Neural cell (in vitro differentiated cells): ENCODE data around the gene ZSCAN16. TPM values are rescaled to one million over a fixed set of nuclear protein-coding genes. Genes with fewer than 3 reads are reported as not detected.

Source experiments
- H2AFZ ChIP-seq: fragments of 200-600, 300-800 bp; sonication (generic), shearing (Covaris generic); 2 replicates; pipeline ENCODE4 v1.6.0; 2014; ENCODE audit warnings: low read depth, mild to moderate bottlenecking, antibody characterized with exemption, low read length, moderate library complexity
- H3F3A ChIP-seq: fragments of 200-600 bp; shearing (Covaris generic); 2 replicates; pipeline ENCODE4 v1.6.1; 2016; ENCODE audit warnings: mild to moderate bottlenecking, moderate library complexity, mixed read lengths, antibody characterized with exemption, low read length; ENCODE audit not compliant: insufficient read depth, poor library complexity, severe bottlenecking
- H3K27ac ChIP-seq: fragments of 200-600, 300-800 bp; sonication (generic), shearing (Covaris generic); 2 replicates; pipeline ENCODE4 v1.5.1; 2014; ENCODE audit warnings: mild to moderate bottlenecking, low read length, moderate library complexity
- H3K27me3 ChIP-seq: fragments of 300-800, 200-600 bp; sonication (generic), shearing (Covaris generic); 2 replicates; pipeline ENCODE4 v1.6.0; 2014; ENCODE audit warnings: mild to moderate bottlenecking, low read depth, low read length, moderate library complexity; ENCODE audit not compliant: insufficient read depth
- H3K36me3 ChIP-seq: fragments of 300-800, 200-600 bp; sonication (generic), shearing (Covaris generic); 2 replicates; pipeline ENCODE4 v1.5.1; 2014; ENCODE audit warnings: mild to moderate bottlenecking, antibody characterized with exemption, low read length, moderate library complexity; ENCODE audit not compliant: insufficient read depth
- H3K4me2 ChIP-seq: fragments of 300-800, 200-600 bp; sonication (generic), shearing (Covaris generic); 2 replicates; pipeline ENCODE4 v1.6.0; 2014; ENCODE audit warnings: mild to moderate bottlenecking, low read length
- H3K4me3 ChIP-seq: fragments of 300-800, 200-600 bp; sonication (generic), shearing (Covaris generic); 2 replicates; pipeline ENCODE4 v1.5.1; 2014; ENCODE audit warnings: mild to moderate bottlenecking, low read length, moderate library complexity
- H3K79me2 ChIP-seq: fragments of 200-600 bp; shearing (Covaris generic); replicated peaks from 2 replicates; pipeline ENCODE4 v1.6.0; 2014; ENCODE audit warnings: mild to moderate bottlenecking, low read length, moderate library complexity; ENCODE audit not compliant: insufficient read depth
- H3K9ac ChIP-seq: fragments of 300-800, 200-600 bp; sonication (generic), shearing (Covaris generic); 2 replicates; pipeline ENCODE4 v1.6.1; 2016; ENCODE audit warnings: mild to moderate bottlenecking, low read length, mixed read lengths
- H3K9me2 ChIP-seq: fragments of 200-600 bp; shearing (Covaris generic); 2 replicates; pipeline ENCODE4 v1.6.1; 2016; ENCODE audit warnings: mild to moderate bottlenecking, low read length, mixed read lengths; ENCODE audit not compliant: insufficient read depth
- H3K9me3 ChIP-seq: fragments of 200-600, 300-800 bp; sonication (generic), shearing (Covaris generic); 2 replicates; pipeline ENCODE4 v1.6.1; 2016; ENCODE audit warnings: mild to moderate bottlenecking, mixed run types, low read length, moderate library complexity, mixed read lengths
- H4K20me1 ChIP-seq: fragments of 200-600 bp; shearing (Covaris generic); 2 replicates; pipeline ENCODE4 v1.6.1; 2016; ENCODE audit warnings: mild to moderate bottlenecking, mixed run types; ENCODE audit not compliant: insufficient read depth
- CTCF ChIP-seq: fragments of 450-650 bp; IDR thresholded peaks from 2 replicates; pipeline ENCODE4 v1.5.1; 2014; ENCODE audit warnings: antibody characterized with exemption, mild to moderate bottlenecking, moderate library complexity; ENCODE audit not compliant: poor library complexity, severe bottlenecking
- EP300 ChIP-seq: fragments of 450-650 bp; conservative IDR thresholded peaks from 2 replicates; pipeline ENCODE4 v1.6.1; 2014; ENCODE audit warnings: antibody characterized with exemption, mild to moderate bottlenecking, moderate library complexity; ENCODE audit not compliant: poor library complexity, severe bottlenecking
- EZH2 ChIP-seq: fragments of 200-600, 300-800 bp; shearing (Covaris generic), sonication (generic); IDR thresholded peaks from 2 replicates; pipeline ENCODE4 v1.6.1; 2014; ENCODE audit warnings: antibody characterized with exemption, low read length, borderline replicate concordance, mild to moderate bottlenecking; ENCODE audit not compliant: insufficient read depth, poor library complexity, severe bottlenecking
- MXI1 ChIP-seq: fragments of 450-650 bp; conservative IDR thresholded peaks from 2 replicates; pipeline ENCODE4 v1.6.1; 2014; ENCODE audit warnings: antibody characterized with exemption, mild to moderate bottlenecking; ENCODE audit not compliant: poor library complexity, severe bottlenecking
- POLR2AphosphoS5 ChIP-seq: IDR thresholded peaks from 2 replicates; pipeline ENCODE4 v1.6.1; 2012
- RAD21 ChIP-seq: fragments of 450-650 bp; conservative IDR thresholded peaks from 2 replicates; pipeline ENCODE4 v1.6.1; 2014; ENCODE audit warnings: antibody characterized with exemption, mild to moderate bottlenecking, moderate library complexity
- REST ChIP-seq: IDR thresholded peaks from 2 replicates; pipeline ENCODE4 v1.6.1; 2012; ENCODE audit warnings: borderline replicate concordance
- SMC3 ChIP-seq: fragments of 450-650 bp; conservative IDR thresholded peaks from 2 replicates; pipeline ENCODE4 v1.6.1; 2014; ENCODE audit warnings: antibody characterized with exemption, mild to moderate bottlenecking, moderate library complexity; ENCODE audit not compliant: poor library complexity
- TAF1 ChIP-seq: IDR thresholded peaks from 2 replicates; pipeline ENCODE4 v1.6.1; 2012; ENCODE audit warnings: low read depth
- polyA plus RNA-seq: library from polyadenylated mRNA; depleted of rRNA; stranded (reverse); fragments of >200 nt; gene quantifications from 2 replicates; pipeline ENCODE4 v1.2.3, GENCODE V29; 2014

ZSCAN16 gene
- polyA plus RNA-seq, 1 donor from 2014 or later: 31.9 TPM

GRCh38 chr6:28158318-28158717, 33.9 kb downstream of the ZSCAN16 start:
- TF ChIP-seq EZH2 (no peak), POLR2AphosphoS5 (no peak)
- Histone ChIP-seq H3K4me2 (no peak overlapping the region), H3K36me3 (peaks cover 19% of the 10 kb centered on the region), H2AFZ (no peak overlapping the region), H3K27me3 (no peaks in the 10 kb centered on the region), H3F3A (no peaks in the 10 kb centered on the region), H3K27ac (no peak overlapping the region), H3K9me3 (no peaks in the 10 kb centered on the region), H3K79me2 (no peaks in the 10 kb centered on the region), H3K9me2 (no peaks in the 10 kb centered on the region), H3K9ac (no peak overlapping the region), H4K20me1 (no peaks in the 10 kb centered on the region), H3K4me3 (no peak overlapping the region)

- no peak overlapping the region for H3K4me3 ChIP-seq
- H3K4me2 ChIP-seq: no peak overlapping the region
- no peaks in the 10 kb centered on the region for H3K79me2 ChIP-seq
- no peaks in the 10 kb centered on the region for H3K27me3 ChIP-seq
- no peak for TF ChIP-seq MXI1
- no peak for TF ChIP-seq POLR2AphosphoS5
- no peak for TF ChIP-seq RAD21
- no peak for TF ChIP-seq REST
- no peak for TF ChIP-seq TAF1
- no peak for TF ChIP-seq CTCF
- TF ChIP-seq EP300: no peak
- no peak for TF ChIP-seq SMC3
- no peak for TF ChIP-seq EZH2
- peaks cover 19% of the 10 kb centered on the region for H3K36me3 ChIP-seq
- no peak overlapping the region for H3K9ac ChIP-seq
- H3K27ac ChIP-seq: no peak overlapping the region
- no peaks in the 10 kb centered on the region for H4K20me1 ChIP-seq
- H3F3A ChIP-seq: no peaks in the 10 kb centered on the region
- no peaks in the 10 kb centered on the region for H3K9me2 ChIP-seq
- H2AFZ ChIP-seq: no peak overlapping the region
- no peaks in the 10 kb centered on the region for H3K9me3 ChIP-seq
These were observed 34.7 kb downstream of the ZSCAN16 start for GRCh38 chr6:28159029-28159607.
